ENCODE measurements around the gene NBPF11.
"Not testable (repeated sequence)": the region's sequence is repeated elsewhere in the genome, so short reads cannot be mapped to it uniquely, and the experiment has no call there.

The NBPF11 gene

GRCh38 chr1:148060294-148060701 is 91.8 kb downstream of the NBPF11 start:
- H3K9me3 ChIP-seq (ENCODE audit: low read length); H3K27me3 ChIP-seq (ENCODE audit: insufficient read depth, low read length); H2AFZ ChIP-seq (ENCODE audit: low read depth, low read length); H3K36me3 ChIP-seq (ENCODE audit: insufficient read depth, low read length); H3K4me1 ChIP-seq (ENCODE audit: insufficient read depth, low read length); H3K4me3 ChIP-seq (ENCODE audit: low read length): not testable (repeated sequence)

- H2AFZ ChIP-seq (ENCODE audit: low read depth, low read length); H3K4me1 ChIP-seq (ENCODE audit: insufficient read depth, low read length); H3K27me3 ChIP-seq (ENCODE audit: insufficient read depth, low read length); H3K9me3 ChIP-seq (ENCODE audit: low read length); H3K36me3 ChIP-seq (ENCODE audit: insufficient read depth, low read length); H3K4me3 ChIP-seq (ENCODE audit: low read length): not testable (repeated sequence)
Measured at GRCh38 chr1:148057384-148057783, 94.7 kb downstream of the NBPF11 start.
